Tongue (tissue), 2 donors: ENCODE measurements around the gene UBASH3B. TPM values are rescaled to one million over a fixed set of nuclear protein-coding genes. Genes with fewer than 3 reads are reported as not detected.
"Not testable (repeated sequence)": the region's sequence is repeated elsewhere in the genome, so short reads cannot be mapped to it uniquely, and the experiment has no call there.

Experiments
- DNase-seq: peaks from one replicate; pipeline ENCODE4 v3.0.0-alpha.2; 2015
- total RNA-seq: library from RNA; depleted of rRNA; stranded (reverse); fragments of >200 nt; gene quantifications from one replicate; pipeline ENCODE4 v1.2.3, GENCODE V29; 2014

UBASH3B gene
- total RNA-seq, 1 donor from 2014 or later, result 7.9 TPM

DNA sequence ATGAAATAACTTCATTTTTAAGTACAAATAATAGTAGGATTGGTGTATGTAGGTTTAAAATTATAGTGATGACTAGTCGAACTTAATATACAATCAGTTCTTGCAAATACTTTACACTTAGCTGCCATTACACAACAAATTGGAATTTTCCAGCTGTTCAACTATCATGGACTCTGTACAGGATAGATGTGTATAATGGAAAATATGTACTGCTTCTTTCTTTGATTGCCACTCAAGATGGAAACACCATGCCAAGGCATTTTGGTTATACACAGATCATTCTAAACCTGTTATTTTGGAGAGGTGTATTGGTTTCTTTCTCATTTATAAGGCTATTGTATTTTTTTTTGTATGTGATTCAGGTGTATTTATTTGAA lies 158.4 kb downstream of the UBASH3B start:
- no peak for DNase-seq

DNA sequence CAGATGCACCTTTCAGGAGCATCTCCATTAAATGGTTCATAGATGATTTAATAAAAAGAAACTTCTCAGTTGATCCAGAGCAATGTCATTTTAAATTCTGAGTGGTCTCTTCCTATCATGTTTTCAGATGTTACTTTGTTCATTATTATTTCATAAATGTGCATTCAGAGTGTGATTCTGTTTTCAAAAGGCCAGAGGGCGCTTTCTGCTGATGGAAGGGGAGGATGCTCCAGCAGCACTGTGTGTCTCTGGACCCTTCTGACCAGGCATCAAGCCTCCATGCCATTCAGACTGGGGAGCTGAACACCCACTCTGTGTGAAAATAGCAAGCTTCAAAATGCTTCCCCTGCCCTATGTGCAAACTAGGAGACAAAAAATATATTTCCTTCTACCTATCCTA lies 158.9 kb downstream of the UBASH3B start:
- no peak for DNase-seq

DNA sequence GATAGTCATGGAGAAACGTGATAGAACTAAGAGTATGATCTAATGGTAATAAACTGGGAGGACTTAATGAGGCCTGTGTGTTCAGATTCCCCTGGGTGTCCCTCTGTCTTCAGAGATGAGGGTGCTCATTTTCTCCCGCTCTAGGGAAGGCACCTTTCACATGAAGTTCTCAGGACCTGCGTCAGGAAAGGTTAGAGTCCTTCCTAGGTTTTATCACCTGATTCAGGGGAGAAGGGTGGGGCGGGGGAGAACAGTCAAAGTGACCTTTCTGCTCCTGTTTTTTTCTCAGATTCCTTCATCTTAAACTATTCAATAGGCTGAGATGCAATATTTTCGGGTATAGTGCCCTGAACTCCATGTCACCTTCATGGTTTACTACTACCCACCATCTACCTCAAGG lies 160.4 kb downstream of the UBASH3B start:
- no peak for DNase-seq

DNA sequence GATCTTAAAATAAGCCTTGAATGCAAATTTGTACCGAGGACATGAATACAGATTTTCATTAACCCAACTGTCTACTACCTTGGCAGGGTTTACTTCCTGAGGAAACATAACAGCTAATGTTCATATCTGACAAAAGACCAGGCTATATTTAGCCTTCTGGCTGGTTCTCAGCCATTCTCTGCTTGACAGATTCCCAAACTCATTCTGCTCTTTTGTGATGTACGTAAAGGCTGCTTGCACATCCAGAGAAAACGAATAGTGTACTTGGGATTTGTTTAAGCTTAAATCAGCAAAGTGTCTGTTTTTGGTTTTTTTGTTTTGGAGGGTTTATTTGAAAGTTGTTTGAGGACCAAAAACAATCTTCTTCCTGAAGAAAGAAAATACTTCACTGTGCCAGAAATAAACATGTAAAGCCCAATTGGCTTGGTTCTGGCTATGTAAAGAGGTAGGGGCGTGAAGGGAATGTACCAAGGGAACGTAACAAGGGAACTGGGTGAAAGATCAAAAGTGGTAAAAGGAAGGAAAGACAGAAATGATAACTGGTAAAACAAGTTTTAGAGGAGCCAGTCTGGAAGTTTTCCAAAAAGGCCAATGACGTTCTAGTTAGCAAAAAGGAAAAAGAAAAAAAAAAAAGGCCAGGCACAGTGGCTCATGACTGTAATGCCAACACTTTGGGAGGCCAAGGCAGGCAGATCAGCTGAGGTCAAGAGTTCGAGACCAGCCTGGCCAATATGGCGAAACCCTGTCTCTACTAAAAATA lies 161.4 kb downstream of the UBASH3B start:
- peak; percentile 79 for DNase-seq

DNA sequence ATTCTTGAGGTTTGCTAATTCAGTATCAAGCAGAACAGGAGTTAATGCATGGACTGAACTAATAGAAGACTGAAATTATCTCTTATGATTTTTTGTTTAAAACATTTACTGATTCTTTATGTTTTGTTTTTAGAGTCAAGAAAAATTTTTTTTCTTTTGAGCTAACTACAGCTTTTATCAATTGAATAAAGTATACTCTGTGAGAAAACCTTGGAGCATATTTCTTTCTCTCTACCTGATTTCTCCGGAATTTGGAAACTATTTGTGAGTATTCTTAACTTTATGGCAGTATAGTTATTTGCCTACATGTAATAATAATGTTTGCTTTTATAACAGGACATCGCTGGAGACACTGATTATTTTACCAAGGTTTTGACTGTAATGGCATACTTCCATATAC lies 164.6 kb downstream of the UBASH3B start:
- DNase-seq, result no peak

DNA sequence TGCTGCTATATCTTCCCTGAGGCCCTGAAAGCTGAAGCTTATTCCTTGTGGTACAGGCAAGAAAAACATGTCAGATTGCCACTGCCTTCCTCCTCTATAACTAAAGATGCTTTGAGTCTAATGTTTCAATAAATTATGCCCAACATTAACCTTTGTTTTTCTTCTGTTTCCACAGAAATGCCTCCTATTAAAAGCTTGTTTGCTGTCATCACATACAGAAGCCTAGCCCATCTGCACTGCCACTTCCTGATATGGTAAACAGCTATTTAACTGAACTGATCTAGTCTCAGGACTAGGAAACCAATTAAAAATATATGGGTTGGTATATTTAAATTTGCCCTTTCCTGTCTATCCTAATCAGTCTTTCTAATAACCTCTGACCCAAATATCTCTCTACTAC lies 165.6 kb downstream of the UBASH3B start:
- DNase-seq, result no peak

DNA sequence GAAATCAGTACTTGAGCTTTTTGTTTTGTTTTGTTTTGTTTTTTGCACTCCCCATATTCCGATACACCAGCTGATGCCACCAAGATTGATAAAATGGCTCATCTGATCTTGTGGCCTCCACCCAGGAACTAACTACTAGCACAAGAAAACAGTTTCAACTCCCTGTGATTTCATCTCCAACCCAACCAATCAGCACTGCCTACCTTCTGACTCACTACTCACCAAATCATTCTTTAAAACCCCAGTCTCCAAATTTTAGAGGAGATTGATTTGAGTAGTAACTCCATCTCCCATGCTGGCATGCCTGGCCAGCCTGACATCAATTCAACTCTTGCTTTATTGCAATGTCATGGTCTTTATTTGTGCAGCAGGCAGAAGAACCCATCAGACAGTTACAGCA lies 166.7 kb downstream of the UBASH3B start:
- no peak for DNase-seq

DNA sequence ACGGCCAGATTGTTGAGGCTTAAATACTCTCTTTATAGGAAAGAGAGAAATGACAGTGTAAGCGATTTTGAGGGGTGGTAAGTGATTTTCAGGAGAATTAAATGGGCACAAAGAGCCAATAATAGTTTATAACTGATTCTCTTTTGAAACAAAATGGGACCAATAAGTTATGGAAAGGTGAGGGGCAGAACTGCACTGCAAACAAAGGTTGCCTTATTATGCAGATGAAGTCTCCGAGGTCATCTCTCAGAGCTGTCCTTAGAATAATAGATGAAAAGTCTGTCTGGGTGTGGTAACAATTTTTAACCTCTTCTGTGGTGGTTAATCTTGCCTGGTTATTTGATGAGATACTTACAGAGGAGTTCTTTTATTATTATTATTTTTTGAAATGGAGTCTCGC lies 168.0 kb downstream of the UBASH3B start:
- no peak for DNase-seq

DNA sequence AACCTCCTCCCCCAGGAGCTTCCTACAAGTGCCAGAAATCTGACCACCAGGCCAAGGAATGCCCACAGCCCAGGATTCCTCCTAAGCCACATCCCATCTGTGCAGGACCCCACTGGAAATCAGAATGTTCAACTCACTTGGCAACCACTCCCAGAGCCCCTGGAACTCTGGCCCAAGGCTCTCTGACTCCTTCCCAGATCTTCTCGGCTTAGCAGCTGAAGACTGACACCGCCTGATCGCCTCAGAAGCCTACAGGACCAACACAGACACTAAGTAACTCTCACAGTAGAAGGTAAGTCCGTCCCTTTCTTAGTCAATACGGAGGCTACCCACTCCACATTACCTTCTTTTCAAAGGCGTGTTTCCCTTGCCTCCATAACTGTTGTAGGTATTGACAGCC lies 173.8 kb downstream of the UBASH3B start:
- DNase-seq, result not testable (repeated sequence)

DNA sequence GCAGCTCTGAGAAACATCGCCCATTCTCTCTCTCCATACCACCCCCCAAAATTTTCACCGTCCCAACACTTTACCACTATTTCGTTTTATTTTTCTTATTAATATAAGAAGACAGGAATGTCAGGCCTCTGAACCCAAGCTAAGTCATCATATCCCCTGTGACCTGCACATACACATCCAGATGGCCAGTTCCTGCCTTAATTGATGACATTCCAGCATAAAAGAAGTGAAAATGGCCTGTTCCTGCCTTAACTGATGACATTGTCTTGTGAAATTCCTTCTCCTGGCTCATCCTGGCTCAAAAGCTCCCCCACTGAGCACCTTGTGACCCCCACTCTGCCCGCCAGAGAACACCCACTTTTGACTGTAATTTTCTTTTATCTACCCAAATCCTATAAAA lies 176.8 kb downstream of the UBASH3B start:
- DNase-seq, result not testable (repeated sequence)

DNA sequence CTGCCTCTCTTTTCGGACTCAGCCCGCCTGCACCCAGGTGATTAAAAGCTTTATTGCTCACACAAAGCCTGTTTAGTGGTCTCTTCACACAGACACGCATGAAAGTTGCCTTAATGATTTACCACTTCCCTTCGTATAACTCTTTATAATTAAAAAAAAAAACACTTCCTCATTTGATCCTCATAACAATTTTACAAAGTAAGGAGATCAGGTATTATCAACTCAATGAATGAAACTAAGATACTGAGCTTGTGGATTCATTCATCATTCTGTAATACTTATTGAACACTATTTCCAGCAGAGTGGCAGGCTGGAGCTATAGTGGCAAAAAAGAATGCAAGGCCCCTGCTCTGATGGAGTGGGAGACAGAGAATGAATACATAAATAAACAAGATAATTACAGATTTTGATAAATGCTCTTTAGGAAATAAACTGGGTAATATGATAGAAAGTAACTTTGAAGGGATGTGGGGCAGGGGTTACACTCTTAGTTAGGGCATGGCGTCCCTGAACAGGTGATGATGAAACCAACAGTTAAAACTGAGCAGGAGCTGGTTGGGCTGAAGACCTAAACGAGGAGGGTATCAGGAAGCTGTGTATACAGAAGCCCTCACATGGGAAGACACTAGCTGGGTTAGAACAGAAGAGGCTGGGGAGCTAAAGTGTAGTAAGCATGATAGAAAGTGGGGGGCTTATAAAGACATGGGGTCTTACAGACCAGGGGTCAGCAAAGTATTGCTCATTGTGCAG lies 177.4 kb downstream of the UBASH3B start:
- no peak for DNase-seq

DNA sequence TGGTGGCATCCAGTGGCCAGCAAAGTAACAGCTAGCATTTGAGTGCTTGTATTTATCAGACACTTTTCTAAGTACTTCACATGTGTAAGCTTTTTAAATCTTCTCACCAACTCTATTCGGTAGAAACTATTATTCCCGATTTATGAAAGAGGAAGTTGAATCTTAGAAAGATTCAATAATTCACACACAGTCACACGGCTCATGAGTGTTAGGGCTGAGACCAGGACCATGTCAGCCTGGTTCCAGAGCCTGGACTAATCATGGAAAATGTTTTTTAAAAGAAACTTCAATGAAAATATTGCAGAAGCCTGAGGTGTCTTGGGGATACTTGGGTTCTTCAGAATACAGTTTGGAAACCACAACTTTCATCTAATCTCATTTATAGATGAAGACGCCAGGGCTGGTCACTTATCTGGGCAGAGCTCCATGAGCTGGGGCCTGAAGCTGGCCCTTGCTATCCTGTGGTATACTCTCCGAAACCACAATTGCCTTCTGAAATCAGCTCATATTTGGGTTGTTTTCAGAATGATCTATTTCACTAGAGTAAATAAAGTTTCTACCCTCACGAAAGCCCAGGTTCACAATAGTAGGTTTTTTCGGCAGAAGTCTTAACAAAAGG lies 178.4 kb downstream of the UBASH3B start:
- no peak for DNase-seq

DNA sequence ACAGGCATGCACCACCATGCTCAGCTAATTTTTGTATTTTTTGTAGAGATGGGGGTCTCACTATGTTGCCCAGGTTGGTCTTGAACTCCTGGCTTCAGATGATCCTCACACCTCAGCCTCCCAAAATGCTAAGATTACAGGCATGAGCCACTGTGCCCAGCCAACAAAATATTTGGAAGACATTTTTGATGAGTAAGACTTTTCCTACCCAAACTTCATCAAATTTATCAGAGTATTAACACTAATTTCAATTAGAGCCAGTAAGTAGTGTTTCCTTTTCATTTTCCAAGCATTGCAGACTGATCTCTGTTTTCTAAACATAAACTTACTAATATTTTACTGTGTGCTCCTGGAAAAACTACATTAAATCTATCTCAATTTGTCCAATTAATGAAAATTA lies 181.4 kb downstream of the UBASH3B start:
- no peak for DNase-seq

DNA sequence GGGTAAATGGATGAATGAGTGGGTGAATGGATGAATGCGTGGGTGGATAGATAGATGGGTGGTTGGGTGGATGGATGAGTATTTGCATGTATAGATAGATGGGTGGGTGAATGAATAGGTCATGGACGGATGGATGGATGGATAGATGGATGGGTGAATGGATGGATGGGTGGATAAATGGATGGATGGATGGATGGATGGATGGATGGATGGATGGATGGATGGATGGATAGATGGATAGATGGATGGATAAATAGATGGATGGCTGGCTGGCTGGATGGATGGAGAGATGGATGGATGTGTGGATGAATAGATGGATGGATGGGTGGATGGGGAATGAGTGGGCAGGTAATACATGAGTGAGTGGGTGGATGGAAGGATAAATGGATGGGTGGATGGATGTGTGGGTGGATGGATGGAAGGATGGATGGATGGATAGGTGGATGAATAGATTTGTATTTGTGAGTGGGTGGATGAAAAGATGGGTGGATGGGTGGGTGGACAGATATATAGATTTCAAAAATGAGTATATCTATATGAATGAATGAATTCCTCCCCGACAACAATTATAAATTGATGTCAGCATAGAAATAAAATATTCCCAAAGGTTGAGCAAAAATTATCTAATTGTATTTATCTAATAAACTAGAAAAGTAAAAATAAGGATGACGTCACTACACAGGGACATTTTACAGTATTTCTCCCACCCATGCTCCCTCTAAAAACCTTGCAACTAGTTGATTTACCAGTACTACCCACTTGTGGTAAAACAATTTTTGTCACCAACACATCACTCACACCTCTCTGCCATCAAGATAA lies 182.2 kb downstream of the UBASH3B start:
- no peak for DNase-seq

DNA sequence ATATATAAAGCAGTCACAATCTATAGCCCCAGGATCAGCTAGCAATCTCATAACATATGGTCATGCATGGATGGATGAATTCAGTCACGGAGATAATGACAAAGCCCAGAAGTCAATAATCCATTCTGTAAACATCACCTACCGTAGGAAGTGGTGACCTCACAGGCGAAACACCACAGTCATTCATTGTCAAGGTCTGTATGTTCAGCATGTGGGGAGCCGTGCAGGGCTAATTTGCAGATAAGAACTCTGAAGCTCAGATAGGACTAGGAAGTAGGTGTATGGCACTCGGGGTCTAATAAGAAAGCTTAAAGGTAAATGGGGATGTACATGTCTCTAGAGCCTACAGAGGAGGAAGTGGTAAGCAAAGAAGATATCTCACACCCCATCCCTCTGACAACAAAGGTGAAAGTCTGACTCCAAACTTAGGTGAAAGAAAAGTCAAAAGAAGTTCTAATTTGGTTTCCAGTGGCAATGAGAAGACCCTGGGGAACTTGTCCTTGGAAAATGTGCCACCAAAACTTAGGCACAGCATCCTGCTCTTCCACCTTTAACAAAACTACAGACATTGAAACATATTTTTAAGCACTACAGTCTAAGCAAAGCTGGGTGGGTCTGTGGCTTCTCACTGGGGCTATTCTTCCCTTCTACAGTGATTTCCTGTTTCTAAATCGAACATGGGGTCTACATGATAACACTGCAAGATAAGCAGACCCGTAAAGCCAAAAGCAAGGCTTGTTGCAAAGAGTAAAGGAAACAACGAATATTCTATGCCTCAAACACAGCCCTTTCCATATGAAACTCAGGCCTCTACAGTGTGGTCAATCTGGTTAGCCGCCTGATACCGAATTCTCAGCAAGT lies 188.0 kb downstream of the UBASH3B start:
- DNase-seq, result no peak

DNA sequence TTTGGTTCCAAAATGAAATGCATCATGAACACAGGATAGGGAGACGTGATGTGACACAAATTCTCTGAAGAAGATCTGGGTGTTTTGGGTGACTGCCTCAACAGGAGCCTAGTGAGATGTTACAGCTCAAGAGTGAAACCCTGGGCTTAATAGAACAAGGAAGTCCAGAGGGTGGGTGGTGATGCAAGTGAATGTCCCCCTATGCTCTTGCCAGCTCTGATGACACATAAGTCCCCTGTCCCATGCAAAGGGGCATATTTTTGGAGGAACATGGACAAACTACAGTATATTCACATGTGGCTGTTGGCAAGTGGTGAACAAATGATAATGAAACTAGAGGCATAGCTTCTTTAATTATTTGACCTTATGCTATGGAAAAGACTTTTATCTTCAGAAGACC lies 191.9 kb downstream of the UBASH3B start:
- no peak for DNase-seq

DNA sequence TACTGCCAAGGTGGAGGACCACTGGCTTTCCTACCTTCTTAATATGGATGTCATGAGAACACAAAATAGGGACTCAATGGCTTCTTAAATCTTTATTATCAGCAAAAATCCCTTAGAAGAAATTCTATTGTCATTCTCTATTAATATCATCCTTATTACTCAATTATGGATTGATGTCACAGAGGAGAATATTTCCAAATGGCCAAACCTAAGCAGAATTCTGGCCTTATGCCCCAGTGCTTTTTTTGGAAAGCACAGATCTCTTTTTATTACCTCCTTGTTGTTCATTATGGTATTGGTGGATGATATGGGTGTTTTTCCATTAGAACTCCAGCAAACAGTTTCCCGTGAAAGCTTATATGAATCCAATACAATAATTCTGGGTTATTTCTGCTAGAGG lies 192.7 kb downstream of the UBASH3B start:
- no peak for DNase-seq

DNA sequence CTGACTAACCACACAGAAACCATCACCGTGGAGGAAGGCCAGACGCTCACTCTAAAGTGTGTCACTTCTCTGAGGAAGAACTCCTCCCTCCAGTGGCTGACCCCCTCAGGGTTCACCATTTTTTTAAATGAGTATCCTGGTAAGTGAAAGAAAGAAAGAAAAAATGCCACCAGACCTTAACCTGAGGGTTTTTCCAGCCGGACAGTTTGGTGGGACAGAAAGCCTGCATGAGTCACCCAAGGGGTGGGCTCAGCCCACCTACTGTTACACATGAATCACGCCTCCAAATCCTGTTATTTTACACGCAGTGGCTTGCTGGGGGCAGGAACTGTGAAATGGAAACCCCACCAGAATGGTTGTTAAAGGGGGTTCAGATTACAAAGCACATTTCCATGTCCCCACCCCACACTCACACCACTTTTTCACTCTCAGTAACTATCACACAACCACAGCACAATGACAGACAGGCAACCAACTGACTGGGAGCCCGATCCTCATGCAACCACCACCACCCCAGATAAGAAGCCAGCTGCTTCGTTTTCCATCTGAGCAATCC lies 194.6 kb downstream of the UBASH3B start:
- no peak for DNase-seq

DNA sequence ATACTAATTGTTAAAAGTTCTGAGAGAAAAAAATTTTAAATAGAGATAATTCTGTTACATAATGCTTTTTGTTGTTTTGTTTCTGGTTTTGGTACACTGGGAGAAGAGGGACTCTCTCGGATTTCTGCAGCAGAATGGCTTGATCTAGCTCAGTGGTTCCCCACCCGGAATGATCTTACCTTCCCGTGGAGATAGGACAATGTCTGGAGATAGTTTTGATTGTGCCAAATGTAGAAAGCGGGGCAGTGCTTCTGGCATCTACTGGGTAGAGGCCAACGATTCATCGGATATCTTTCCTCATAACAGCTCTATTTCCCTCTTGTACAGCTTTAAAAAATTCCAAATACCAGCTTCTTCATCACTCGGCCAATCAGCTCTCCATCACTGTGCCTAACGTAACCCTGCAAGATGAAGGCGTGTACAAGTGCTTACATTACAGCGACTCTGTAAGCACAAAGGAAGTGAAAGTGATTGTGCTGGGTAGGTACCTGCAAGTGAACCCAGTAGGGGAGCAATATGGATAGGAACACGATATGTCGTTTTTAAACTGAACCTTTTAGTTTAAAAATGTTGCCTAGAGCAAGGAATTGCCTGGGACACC lies 195.9 kb downstream of the UBASH3B start:
- DNase-seq, result no peak

DNA sequence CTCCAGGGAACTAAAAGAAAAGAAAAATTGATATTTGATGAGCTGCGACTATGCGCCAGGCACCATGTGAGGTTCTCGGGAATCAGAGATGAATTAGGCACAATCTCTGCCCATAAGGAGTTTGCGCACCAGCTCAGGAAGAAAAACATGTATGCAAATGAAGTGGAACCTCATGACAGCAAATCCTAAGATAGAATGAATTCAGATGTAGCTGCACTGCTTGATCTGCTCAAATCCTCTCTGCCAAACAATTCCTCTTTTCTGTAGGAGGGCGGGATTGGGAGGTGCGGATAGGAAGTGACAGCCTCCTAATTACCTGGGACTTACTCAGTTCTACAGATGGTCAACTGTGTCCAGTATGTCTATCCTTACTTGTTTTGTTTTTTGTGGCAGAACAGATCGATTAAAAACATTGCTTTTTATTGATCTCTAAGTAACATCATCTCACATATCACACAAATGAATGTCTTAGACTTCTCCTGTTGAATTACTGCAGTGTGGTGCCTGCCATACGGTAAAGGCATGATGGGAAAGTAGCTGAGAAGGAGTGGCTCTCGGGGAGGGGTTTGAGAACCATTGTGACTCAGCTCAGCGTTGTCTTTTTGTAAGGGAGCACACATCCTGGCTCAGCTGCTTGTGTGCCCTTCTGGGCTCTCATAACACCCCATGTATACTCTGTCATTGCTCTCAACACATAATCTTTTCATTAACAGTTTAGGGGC lies 196.7 kb downstream of the UBASH3B start:
- DNase-seq, result no peak
